AG04450 (cell line): ENCODE results near the gene SRSF2. TPM values are rescaled to one million over a fixed set of nuclear protein-coding genes. Genes with fewer than 3 reads are reported as not detected.
"Not testable (repeated sequence)": the region's sequence is repeated elsewhere in the genome, so short reads cannot be mapped to it uniquely, and the experiment has no call there.

Source experiments
- CTCF ChIA-PET: fragments of 300-600, 350-600 bp; formaldehyde crosslinking; extraction: SDS; loops from one replicate; lab custom pipeline; 2022; ENCODE audit warnings: antibody characterized with exemption, inconsistent platforms; lab: Charles Lee
- POLR2A ChIA-PET: fragments of 350-600 bp; formaldehyde crosslinking; extraction: SDS; loops from one replicate; lab custom pipeline; 2021; ENCODE audit warnings: antibody characterized with exemption, inconsistent platforms; lab: Yijun Ruan, JAX
- DNase-seq: peaks from one replicate; pipeline ENCODE4 v3.0.0-alpha.2; 2011; ENCODE audit warnings: low read depth, low spot score
- H3K27ac ChIP-seq: one replicate; pipeline ENCODE4 v1.5.1; 2012; ENCODE audit warnings: low read depth, low read length, control low read depth
- H3K27me3 ChIP-seq: one replicate; pipeline ENCODE4 v1.6.0; 2012; ENCODE audit warnings: low read length; ENCODE audit not compliant: control insufficient read depth, insufficient read depth
- H3K4me3 ChIP-seq: 2 replicates; pipeline ENCODE4 v1.5.1; 2011; ENCODE audit warnings: mild to moderate bottlenecking, low read depth, low read length, control low read depth
- H3K9me3 ChIP-seq: 2 replicates; pipeline ENCODE4 v1.5.1; 2012; ENCODE audit warnings: low read length; ENCODE audit not compliant: control insufficient read depth, insufficient read depth
- CTCF ChIP-seq: IDR thresholded peaks from 2 replicates; pipeline ENCODE4 v1.5.1; 2011; ENCODE audit warnings: low read depth, low read length, control low read depth, inconsistent platforms
- polyA plus RNA-seq: library from polyadenylated mRNA; depleted of rRNA; stranded (reverse); fragments of >200 nt; gene quantifications from 2 replicates; pipeline ENCODE4 v1.2.3, GENCODE V29; 2011

The SRSF2 gene
- polyA plus RNA-seq, 1 experiment: 184 TPM

GRCh38 chr17:76723812-76724211 lies 13.3 kb downstream of the SRSF2 start:
- no peak for TF ChIP-seq CTCF
- Histone ChIP-seq H3K27me3 (no peaks in the 10 kb centered on the region), H3K4me3 (no peak overlapping the region), H3K27ac (no peak overlapping the region), H3K9me3 (no peaks in the 10 kb centered on the region; the same call in 1 of the 2 replicates)
- no peak for DNase-seq
- ChIA-PET CTCF (interaction anchor here (1.0 to 1.9 kb wide), 2 partner anchors 9 to 43 kb away, joined by 3 to 8 read pairs; no protein-coding TSS in a partner anchor), POLR2A (no interaction called here)

GRCh38 chr17:76722977-76723376 lies 14.2 kb downstream of the SRSF2 start:
- H3K27ac ChIP-seq, H3K4me3 ChIP-seq, H3K9me3 ChIP-seq, H3K27me3 ChIP-seq, DNase-seq: not testable (repeated sequence)
- POLR2A ChIA-PET: interaction anchor here (0.8 kb wide), 1 partner anchor 14 kb away, joined by 3 read pairs; the partner anchor contains the start of genes MFSD11 and SRSF2
- CTCF ChIA-PET: interaction anchor here (0.6 to 1.9 kb wide), 3 partner anchors 9 to 670 kb away, joined by 3 to 8 read pairs (median 3); no protein-coding TSS in a partner anchor

- no peak for TF ChIP-seq CTCF
- no peak overlapping the region for H3K27ac ChIP-seq
- ChIA-PET CTCF (interaction anchor here (0.6 kb wide), 2 partner anchors 33 to 669 kb away, joined by 3 read pairs; no protein-coding TSS in a partner anchor), POLR2A (interaction anchor here (0.8 kb wide), 1 partner anchor 15 kb away, joined by 3 read pairs; the partner anchor contains the start of genes MFSD11 and SRSF2)
- H3K9me3 ChIP-seq: no peaks in the 10 kb centered on the region; the same call in 1 of the 2 replicates
- DNase-seq: no peak
- H3K4me3 ChIP-seq: no peak overlapping the region
- no peaks in the 10 kb centered on the region for H3K27me3 ChIP-seq
Observed at GRCh38 chr17:76722279-76722678, 14.9 kb downstream of the SRSF2 start.

- no peaks in the 10 kb centered on the region for H3K27me3 ChIP-seq
- no peaks in the 10 kb centered on the region; the same call in 1 of the 2 replicates for H3K9me3 ChIP-seq
- CTCF ChIA-PET: no interaction called here
- H3K4me3 ChIP-seq: no peak overlapping the region
- no peak overlapping the region for H3K27ac ChIP-seq
- POLR2A ChIA-PET: no interaction called here
- no peak for DNase-seq
- TF ChIP-seq CTCF: no peak
Observed at GRCh38 chr17:76721463-76721862, 15.7 kb downstream of the SRSF2 start.

- Histone ChIP-seq H3K9me3 (no peaks in the 10 kb centered on the region; the same call in 1 of the 2 replicates), H3K27ac (no peak overlapping the region), H3K4me3 (no peak overlapping the region), H3K27me3 (no peaks in the 10 kb centered on the region)
- CTCF ChIA-PET: no interaction called here
- POLR2A ChIA-PET: no interaction called here
- TF ChIP-seq CTCF: no peak
- no peak for DNase-seq
Observed at GRCh38 chr17:76720941-76721340, 16.2 kb downstream of the SRSF2 start.
